H9 (cell line): ENCODE results near the gene SHISA9. TPM values are rescaled to one million over a fixed set of nuclear protein-coding genes. Genes with fewer than 3 reads are reported as not detected.

ENCODE experiments used
- DNase-seq: peaks from one replicate; pipeline ENCODE4 v3.0.0-alpha.2; 2017
- H2AFZ ChIP-seq: one replicate; pipeline ENCODE4 v1.6.1; 2013; ENCODE audit warnings: mild to moderate bottlenecking, low read length, control low read depth, moderate library complexity
- H2AK5ac ChIP-seq: 2 replicates; pipeline ENCODE4 v1.6.1; 2013; ENCODE audit warnings: low read length, control low read depth, mixed read lengths; ENCODE audit not compliant: insufficient read length
- H2BK120ac ChIP-seq: one replicate; pipeline ENCODE4 v1.6.1; 2013; ENCODE audit warnings: low read depth, mild to moderate bottlenecking, low read length, control low read depth, inconsistent platforms; ENCODE audit not compliant: poor library complexity, severe bottlenecking
- H2BK12ac ChIP-seq: 2 replicates; pipeline ENCODE4 v1.6.1; 2013; ENCODE audit warnings: low read length, control low read depth, mixed read lengths, low read depth; ENCODE audit not compliant: insufficient read length
- H2BK15ac ChIP-seq: 2 replicates; pipeline ENCODE4 v1.6.1; 2013; ENCODE audit warnings: low read depth, low read length, control low read depth
- H2BK20ac ChIP-seq: one replicate; pipeline ENCODE4 v1.6.1; 2013; ENCODE audit warnings: low read depth, mild to moderate bottlenecking, low read length, control low read depth, inconsistent platforms; ENCODE audit not compliant: poor library complexity, severe bottlenecking
- H2BK5ac ChIP-seq: 2 replicates; pipeline ENCODE4 v1.6.1; 2013; ENCODE audit warnings: low read length, control low read depth, mixed read lengths; ENCODE audit not compliant: insufficient read length
- H3K14ac ChIP-seq: 2 replicates; pipeline ENCODE4 v1.6.1; 2013; ENCODE audit warnings: low read length, control low read depth; ENCODE audit not compliant: insufficient read depth
- H3K18ac ChIP-seq: 2 replicates; pipeline ENCODE4 v1.6.1; 2013; ENCODE audit warnings: low read depth, mild to moderate bottlenecking, mixed read lengths, low read length, control low read depth; ENCODE audit not compliant: insufficient read length
- H3K23ac ChIP-seq: 2 replicates; pipeline ENCODE4 v1.6.1; 2013; ENCODE audit warnings: low read length, control low read depth, mixed read lengths, low read depth; ENCODE audit not compliant: insufficient read length
- H3K23me2 ChIP-seq: 2 replicates; pipeline ENCODE4 v1.6.1; 2013; ENCODE audit warnings: low read depth, mild to moderate bottlenecking, mixed read lengths, low read length, control low read depth; ENCODE audit not compliant: insufficient read length, poor library complexity, severe bottlenecking
- H3K27ac ChIP-seq: 2 replicates; pipeline ENCODE4 v1.5.1; 2013; ENCODE audit warnings: low read length, control low read depth, mixed read lengths, low read depth; ENCODE audit not compliant: insufficient read length
- H3K27me3 ChIP-seq: 2 replicates; pipeline ENCODE4 v1.6.1; 2013; ENCODE audit warnings: low read length, control low read depth, inconsistent platforms; ENCODE audit not compliant: insufficient read depth
- H3K4ac ChIP-seq: 2 replicates; pipeline ENCODE4 v1.6.1; 2013; ENCODE audit warnings: low read depth, mild to moderate bottlenecking, control low read depth, inconsistent platforms, low read length, moderate library complexity
- H3K4me1 ChIP-seq: 2 replicates; pipeline ENCODE4 v1.6.1; 2013; ENCODE audit warnings: low read length, control low read depth, inconsistent platforms; ENCODE audit not compliant: insufficient read depth
- H3K4me2 ChIP-seq: 2 replicates; pipeline ENCODE4 v1.6.1; 2013; ENCODE audit warnings: low read length, control low read depth, mixed read lengths; ENCODE audit not compliant: insufficient read length, insufficient read depth
- H3K56ac ChIP-seq: 2 replicates; pipeline ENCODE4 v1.6.1; 2013; ENCODE audit warnings: low read depth, mild to moderate bottlenecking, mixed read lengths, low read length, control low read depth; ENCODE audit not compliant: insufficient read length
- H3K79me1 ChIP-seq: 2 replicates; pipeline ENCODE4 v1.6.1; 2013; ENCODE audit warnings: low read depth, mild to moderate bottlenecking, moderate library complexity, low read length, control low read depth, inconsistent platforms; ENCODE audit not compliant: insufficient read depth, poor library complexity, severe bottlenecking
- H3K79me2 ChIP-seq: 2 replicates; pipeline ENCODE4 v1.6.1; 2013; ENCODE audit warnings: low read length, control low read depth, inconsistent platforms; ENCODE audit not compliant: insufficient read depth
- H3K9ac ChIP-seq: 2 replicates; pipeline ENCODE4 v1.6.1; 2013; ENCODE audit warnings: low read length, control low read depth, mixed read lengths; ENCODE audit not compliant: insufficient read length; ENCODE audit errors: extremely low read depth
- H3K9me3 ChIP-seq: one replicate; pipeline ENCODE4 v1.6.1; 2013; ENCODE audit warnings: low read depth, low read length, inconsistent platforms; ENCODE audit not compliant: control insufficient read depth
- H3T11ph ChIP-seq: one replicate; pipeline ENCODE4 v1.6.1; 2013; ENCODE audit warnings: mild to moderate bottlenecking, low read length, control low read depth, inconsistent platforms
- H4K20me1 ChIP-seq: one replicate; pipeline ENCODE4 v1.6.1; 2013; ENCODE audit not compliant: control insufficient read depth, insufficient read length, insufficient read depth
- H4K5ac ChIP-seq: 2 replicates; pipeline ENCODE4 v1.6.1; 2013; ENCODE audit warnings: low read depth, mild to moderate bottlenecking, mixed read lengths, low read length, control low read depth; ENCODE audit not compliant: insufficient read length
- H4K8ac ChIP-seq: replicated peaks from 2 replicates; pipeline ENCODE4 v1.6.1; 2013; ENCODE audit warnings: low read length, control low read depth, mixed read lengths, low read depth; ENCODE audit not compliant: insufficient read length
- H4K91ac ChIP-seq: 2 replicates; pipeline ENCODE4 v1.6.1; 2013; ENCODE audit warnings: low read depth, mild to moderate bottlenecking, moderate library complexity, mixed read lengths, low read length, control low read depth; ENCODE audit not compliant: insufficient read length
- H3K27ac Mint-ChIP-seq, 3 experiments: 2 replicates in 2 of 3; 3 replicates in 1 of 3; pipeline ENCODE4 v1.8.0; 2020 to 2021; ENCODE audit warnings: mixed read lengths in 3 of 3, mild to moderate bottlenecking in 1 of 3, moderate library complexity in 1 of 3
- H3K27me3 Mint-ChIP-seq: 2 replicates; pipeline ENCODE4 v1.8.0; 2021; ENCODE audit warnings: low read depth, mild to moderate bottlenecking, moderate library complexity, mixed read lengths
- H3K36me3 Mint-ChIP-seq, 3 experiments: 2 replicates in 2 of 3; 3 replicates in 1 of 3; pipeline ENCODE4 v1.8.0; 2020 to 2021; ENCODE audit warnings: low read depth in 3 of 3, mixed read lengths in 3 of 3; ENCODE audit not compliant: insufficient read depth in 1 of 3
- H3K4me1 Mint-ChIP-seq, 2 experiments: 2 replicates each; pipeline ENCODE4 v1.8.0; 2020; ENCODE audit warnings: mixed read lengths in 2 of 2
- H3K4me3 Mint-ChIP-seq, 2 experiments: 2 replicates in 1 of 2; 3 replicates in 1 of 2; pipeline ENCODE4 v1.8.0; 2020 to 2021; ENCODE audit warnings: mild to moderate bottlenecking in 2 of 2, mixed read lengths in 2 of 2, moderate library complexity in 1 of 2
- H3K9me3 Mint-ChIP-seq, 2 experiments: 2 replicates in 1 of 2; 3 replicates in 1 of 2; pipeline ENCODE4 v1.8.0; 2020; ENCODE audit warnings: mild to moderate bottlenecking in 2 of 2, mixed read lengths in 2 of 2, moderate library complexity in 1 of 2
- WGBS: extraction: QIAGEN DNeasy Blood & Tissue Kit; methylation state at CpG from one replicate; pipeline ENCODE4 v1.1.7; 2013; ENCODE audit warnings: missing lambda C conversion rate, low lambda C conversion rate, mixed read lengths; ENCODE audit not compliant: insufficient read length; ENCODE audit errors: extremely low coverage; 5-methylcytosine and 5-hydroxymethylcytosine counted together
- long read RNA-seq: library from polyadenylated mRNA; unstranded; transcript quantifications from one replicate; pipeline ENCODE4 v2.0.0, GENCODE V29; 2020
- total RNA-seq: library from RNA; stranded (reverse); gene quantifications from 2 replicates; pipeline ENCODE4 v1.2.1, GENCODE V29; 2021
- TF ChIP-seq, protein P1 (sequence below): fragments of 200-600 bp; sonication (generic); conservative IDR thresholded peaks from 3 replicates; pipeline ENCODE4 v1.8.0; 2021; ENCODE audit warnings: antibody characterized with exemption, mild to moderate bottlenecking

SHISA9 gene
- 7.0 and 8.6 TPM in 2 replicates for total RNA-seq
- long read RNA-seq, partial matches to known transcripts: 1 of 3 reads
- long read RNA-seq, other reads (novel, unspliced or antisense): 2 of 3 reads

DNA sequence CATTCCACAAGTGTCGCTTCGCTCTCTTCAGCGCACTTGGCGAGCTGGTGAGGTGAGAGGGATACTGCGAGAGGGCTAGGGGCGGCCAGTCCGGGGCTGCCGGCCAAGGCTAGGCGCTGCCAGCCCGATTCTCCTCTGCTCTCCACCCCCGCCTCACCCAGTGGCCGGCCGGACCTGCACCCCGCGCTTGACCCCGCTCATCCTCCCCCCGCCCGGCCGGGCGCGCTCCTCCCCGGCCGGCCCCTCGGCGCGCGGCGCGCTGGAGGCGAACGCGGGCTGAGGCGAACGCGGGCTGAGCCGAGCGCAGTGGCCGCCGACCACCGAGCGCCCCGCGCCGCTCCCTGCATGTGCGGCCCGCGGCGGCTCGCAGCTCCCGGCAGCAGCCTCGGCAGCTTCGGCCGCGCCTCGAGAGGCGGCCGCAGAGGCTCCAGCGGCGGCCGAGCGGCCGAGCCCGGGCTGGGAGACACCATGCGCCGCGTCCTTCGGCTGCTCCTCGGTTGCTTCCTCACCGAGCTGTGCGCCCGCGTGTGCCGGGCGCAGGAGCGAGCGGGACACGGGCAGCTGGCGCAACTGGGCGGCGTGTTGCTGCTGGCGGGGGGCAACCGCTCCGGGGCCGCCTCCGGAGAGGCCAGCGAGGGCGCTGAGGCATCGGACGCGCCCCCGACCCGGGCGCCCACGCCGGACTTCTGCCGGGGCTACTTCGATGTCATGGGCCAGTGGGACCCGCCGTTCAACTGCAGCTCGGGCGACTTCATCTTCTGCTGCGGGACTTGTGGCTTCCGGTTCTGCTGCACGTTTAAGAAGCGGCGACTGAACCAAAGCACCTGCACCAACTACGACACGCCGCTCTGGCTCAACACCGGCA is at the start of gene SHISA9:
TSS of gene SHISA9 (plus strand) at position 2 of the 865 bp plus-strand sequence.
- H3T11ph ChIP-seq: no peak within 1 kb of the TSS
- no peaks in the 10 kb centered on the region for H3K79me1 ChIP-seq
- no peak within 1 kb of the TSS for H2BK15ac ChIP-seq
- H2BK20ac ChIP-seq: no peak within 1 kb of the TSS
- peaks cover 13% of the 10 kb centered on the region; the same call in 1 of the 2 replicates for H3K79me2 ChIP-seq
- Mint-ChIP-seq H3K9me3 (no peaks in the 10 kb centered on the region; a peak in 1 of 5 replicates), H3K27ac (peak within 1 kb of the TSS in 1 of 3 experiments; percentile 70; a peak in 1 of 7 replicates), H3K36me3 (peaks cover 0 to 2% (median 0%) of the 10 kb centered on the region in 3 experiments; a peak in 1 of 7 replicates), H3K4me3 (peak within 1 kb of the TSS; percentile 81 to 96), H3K4me1 (peaks cover 35 to 42% of the 10 kb centered on the region in 2 experiments), H3K27me3 (peaks cover 59% of the 10 kb centered on the region)
- TF ChIP-seq, protein P1, sequence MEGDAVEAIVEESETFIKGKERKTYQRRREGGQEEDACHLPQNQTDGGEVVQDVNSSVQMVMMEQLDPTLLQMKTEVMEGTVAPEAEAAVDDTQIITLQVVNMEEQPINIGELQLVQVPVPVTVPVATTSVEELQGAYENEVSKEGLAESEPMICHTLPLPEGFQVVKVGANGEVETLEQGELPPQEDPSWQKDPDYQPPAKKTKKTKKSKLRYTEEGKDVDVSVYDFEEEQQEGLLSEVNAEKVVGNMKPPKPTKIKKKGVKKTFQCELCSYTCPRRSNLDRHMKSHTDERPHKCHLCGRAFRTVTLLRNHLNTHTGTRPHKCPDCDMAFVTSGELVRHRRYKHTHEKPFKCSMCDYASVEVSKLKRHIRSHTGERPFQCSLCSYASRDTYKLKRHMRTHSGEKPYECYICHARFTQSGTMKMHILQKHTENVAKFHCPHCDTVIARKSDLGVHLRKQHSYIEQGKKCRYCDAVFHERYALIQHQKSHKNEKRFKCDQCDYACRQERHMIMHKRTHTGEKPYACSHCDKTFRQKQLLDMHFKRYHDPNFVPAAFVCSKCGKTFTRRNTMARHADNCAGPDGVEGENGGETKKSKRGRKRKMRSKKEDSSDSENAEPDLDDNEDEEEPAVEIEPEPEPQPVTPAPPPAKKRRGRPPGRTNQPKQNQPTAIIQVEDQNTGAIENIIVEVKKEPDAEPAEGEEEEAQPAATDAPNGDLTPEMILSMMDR: no peak
- H2BK12ac ChIP-seq: no peak within 1 kb of the TSS
- no peak within 1 kb of the TSS for H3K4ac ChIP-seq
- WGBS: no CpG with 5 or more reads among the region's 110 CpGs
- H3K23ac ChIP-seq: no peak within 1 kb of the TSS
- H3K56ac ChIP-seq: no peak within 1 kb of the TSS
- no peak within 1 kb of the TSS for H3K27ac ChIP-seq
- H3K9ac ChIP-seq: peak within 1 kb of the TSS; percentile 50
- H2AFZ ChIP-seq: no peak within 1 kb of the TSS
- H3K18ac ChIP-seq: peak within 1 kb of the TSS; percentile 79
- H3K4me1 ChIP-seq: peaks cover 8% of the 10 kb centered on the region; the same call in 1 of the 2 replicates
- H3K27me3 ChIP-seq: peaks cover 2% of the 10 kb centered on the region; the same call in 1 of the 2 replicates
- H2BK120ac ChIP-seq: no peak within 1 kb of the TSS
- H4K20me1 ChIP-seq: no peaks in the 10 kb centered on the region
- H2BK5ac ChIP-seq: no peak within 1 kb of the TSS
- peaks cover 34% of the 10 kb centered on the region for H3K23me2 ChIP-seq
- peak within 1 kb of the TSS; percentile 92 for H3K4me2 ChIP-seq
- H2AK5ac ChIP-seq: no peak within 1 kb of the TSS
- peak within 1 kb of the TSS; percentile 62 for H3K14ac ChIP-seq
- no peak within 1 kb of the TSS for H4K8ac ChIP-seq
- H4K91ac ChIP-seq: no peak within 1 kb of the TSS
- no peaks in the 10 kb centered on the region for H3K9me3 ChIP-seq
- no peak within 1 kb of the TSS for H4K5ac ChIP-seq
- DNase-seq: no peak
